HG03520 (cell line): Measurements from ENCODE around the gene HIGD1A.
"Not testable (repeated sequence)": the region's sequence is repeated elsewhere in the genome, so short reads cannot be mapped to it uniquely, and the experiment has no call there.

Source experiments
- ATAC-seq: cut with Tn5 transposase; IDR thresholded peaks from one replicate; pipeline ENCODE4 v1.9.1; 2021; ENCODE audit warnings: mild to moderate bottlenecking, moderate library complexity; ENCODE audit not compliant: unreplicated experiment

Gene HIGD1A

DNA sequence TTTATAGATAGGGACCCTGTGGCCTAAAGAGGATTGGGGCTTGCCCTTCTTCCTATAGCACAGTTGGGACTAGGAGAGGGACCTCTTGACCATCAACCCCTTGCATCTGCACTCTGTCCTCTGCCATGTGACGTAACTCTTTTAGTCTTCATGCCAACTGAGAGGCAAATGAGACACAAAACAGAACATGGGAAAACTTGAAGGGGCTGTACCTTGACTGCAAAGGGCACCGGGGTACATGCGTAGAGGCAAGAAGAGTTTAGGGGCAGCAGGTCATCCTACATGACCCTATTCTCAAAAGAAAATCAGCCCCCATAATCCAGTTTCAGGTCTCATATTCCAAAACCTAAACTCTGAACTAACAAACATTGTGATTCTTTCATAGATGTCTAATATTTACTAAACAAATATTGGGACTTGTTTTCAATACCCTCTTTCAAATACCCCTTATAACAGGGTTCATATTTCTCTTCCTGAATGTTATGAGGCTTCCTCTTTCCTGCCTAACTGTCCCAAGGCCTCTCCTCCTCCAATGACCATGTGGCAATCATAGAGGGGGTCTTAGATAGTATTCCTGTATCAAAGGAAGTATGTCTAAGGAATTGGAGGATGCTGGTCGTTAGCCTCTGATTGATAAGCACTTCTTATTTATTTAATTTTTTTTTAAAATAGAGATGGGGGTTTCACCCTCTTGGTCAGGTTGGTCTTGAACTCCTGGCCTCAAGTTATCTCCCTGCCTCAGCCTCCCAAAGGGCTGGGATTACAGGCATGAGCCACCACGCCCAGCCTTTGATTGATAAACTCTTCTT lies 25.5 kb upstream of the HIGD1A start:
- ATAC-seq, result no peak

GRCh38 chr3:42829083-42829627 lies 24.9 kb upstream of the HIGD1A start:
- ATAC-seq, result no peak

- ATAC-seq, result no peak
Measured at GRCh38 chr3:42827654-42828053, 23.4 kb upstream of the HIGD1A start.

GRCh38 chr3:42827023-42827422 lies 22.7 kb upstream of the HIGD1A start:
- no peak for ATAC-seq

DNA sequence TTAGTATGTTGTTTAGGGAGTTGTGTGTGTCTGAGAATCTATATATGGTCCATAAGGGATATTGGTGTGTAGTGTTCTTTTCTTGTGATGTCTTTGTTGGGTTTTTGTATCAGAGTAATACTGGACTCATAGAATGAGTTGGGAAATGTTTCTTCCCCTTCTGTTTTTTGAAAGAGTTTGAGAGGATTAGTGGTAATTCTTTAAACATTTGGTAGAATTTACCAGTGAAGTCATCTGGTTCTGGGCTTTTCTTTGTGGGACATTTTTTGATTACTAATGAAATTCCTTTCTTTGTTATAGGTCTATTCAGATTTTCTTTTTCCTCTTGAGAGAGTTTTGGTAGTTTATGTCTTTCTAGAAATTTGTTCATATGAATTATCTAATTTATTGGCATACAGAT lies 21.9 kb upstream of the HIGD1A start:
- no peak for ATAC-seq

DNA sequence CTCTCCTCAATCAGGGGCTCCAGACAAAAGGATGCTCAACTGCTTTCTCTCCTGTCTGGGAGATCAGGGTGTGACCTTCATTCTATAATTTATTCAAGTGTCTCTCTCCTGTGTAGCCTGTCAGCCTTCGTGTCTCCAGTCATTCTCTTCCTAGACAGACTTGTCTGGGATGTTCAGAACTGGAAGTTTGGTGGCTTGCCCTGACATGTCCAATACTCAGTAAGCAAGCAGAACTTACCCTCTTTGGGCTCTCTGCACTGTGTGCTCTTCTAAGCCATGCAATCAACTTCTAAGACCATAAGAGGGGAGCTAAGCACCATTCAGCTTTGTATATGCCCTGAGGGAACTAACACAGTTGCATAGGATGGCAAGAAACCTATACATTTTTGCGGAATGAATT lies 19.1 kb upstream of the HIGD1A start:
- ATAC-seq, result no peak

- ATAC-seq, result no peak
Measured at GRCh38 chr3:42822828-42823227, 18.5 kb upstream of the HIGD1A start.

- ATAC-seq, result no peak
Measured at GRCh38 chr3:42820746-42821051, 16.4 kb upstream of the HIGD1A start.

GRCh38 chr3:42819351-42819965 lies 15.2 kb upstream of the HIGD1A start:
- no peak for ATAC-seq

DNA sequence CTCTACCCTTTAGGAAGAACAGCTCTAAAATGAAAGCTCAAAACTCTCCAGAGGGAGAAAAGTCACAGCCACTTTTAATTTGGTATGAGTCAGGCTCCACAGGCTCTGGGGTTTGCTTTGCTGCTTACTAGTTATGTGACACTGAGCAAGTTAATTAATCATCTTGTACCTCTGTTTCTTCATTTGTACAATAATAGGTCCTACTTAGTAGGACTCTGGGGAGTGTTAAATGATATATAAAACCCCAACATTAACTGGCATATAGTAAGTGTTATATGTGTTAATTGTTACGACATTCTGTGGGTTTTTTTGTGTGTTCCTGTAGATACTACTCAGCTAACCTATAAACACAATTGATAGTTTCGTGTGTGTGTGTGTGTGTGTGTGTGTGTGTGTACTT lies 11.5 kb upstream of the HIGD1A start:
- ATAC-seq, result no peak

DNA sequence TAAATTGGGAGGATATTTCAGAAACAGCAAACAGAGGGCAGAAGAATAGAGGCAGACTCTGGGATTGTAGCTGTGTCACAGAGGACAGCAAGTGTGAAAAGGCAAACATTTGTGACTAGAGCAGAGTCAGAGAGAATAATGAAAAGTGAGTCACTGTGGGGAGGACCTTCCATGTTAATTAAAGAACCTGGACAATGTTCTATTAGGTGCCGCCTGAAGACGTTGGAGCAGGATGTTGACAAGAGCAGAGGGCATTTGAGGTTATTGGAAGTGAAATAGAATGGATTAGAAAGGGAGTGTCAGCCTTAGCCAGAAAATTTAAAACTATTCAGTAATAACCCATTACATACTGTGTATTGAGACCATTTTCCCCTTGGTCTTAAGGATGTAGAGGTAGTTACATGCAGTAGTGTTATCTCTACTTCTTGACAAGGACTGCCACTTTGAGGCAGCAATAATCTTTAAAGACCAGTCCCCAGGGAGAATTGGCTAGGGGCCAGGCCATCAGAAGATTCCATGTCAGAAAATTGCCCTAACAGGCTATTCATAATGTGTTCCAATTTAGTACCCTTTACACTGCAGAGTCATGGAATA lies 10.7 kb upstream of the HIGD1A start:
- ATAC-seq, result no peak

DNA sequence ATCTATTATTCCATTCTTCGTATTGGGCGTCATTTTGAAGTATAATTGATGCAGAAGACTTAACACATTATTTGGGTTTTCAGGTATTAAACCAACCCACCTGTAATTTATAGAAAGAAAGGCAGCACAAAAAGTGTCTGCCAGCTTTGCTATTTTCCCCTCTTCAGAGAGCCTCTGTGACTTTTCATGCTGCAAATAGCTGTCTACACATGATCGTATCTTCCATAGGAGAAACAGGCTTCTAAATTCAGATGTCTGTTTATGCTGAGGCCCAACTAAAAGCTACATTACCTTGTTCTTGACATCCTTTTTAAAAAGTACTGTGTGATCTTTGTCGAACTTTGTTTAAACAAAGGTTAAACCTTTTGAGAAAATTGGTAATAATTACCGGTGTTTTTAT lies 10.0 kb upstream of the HIGD1A start:
- no peak for ATAC-seq

DNA sequence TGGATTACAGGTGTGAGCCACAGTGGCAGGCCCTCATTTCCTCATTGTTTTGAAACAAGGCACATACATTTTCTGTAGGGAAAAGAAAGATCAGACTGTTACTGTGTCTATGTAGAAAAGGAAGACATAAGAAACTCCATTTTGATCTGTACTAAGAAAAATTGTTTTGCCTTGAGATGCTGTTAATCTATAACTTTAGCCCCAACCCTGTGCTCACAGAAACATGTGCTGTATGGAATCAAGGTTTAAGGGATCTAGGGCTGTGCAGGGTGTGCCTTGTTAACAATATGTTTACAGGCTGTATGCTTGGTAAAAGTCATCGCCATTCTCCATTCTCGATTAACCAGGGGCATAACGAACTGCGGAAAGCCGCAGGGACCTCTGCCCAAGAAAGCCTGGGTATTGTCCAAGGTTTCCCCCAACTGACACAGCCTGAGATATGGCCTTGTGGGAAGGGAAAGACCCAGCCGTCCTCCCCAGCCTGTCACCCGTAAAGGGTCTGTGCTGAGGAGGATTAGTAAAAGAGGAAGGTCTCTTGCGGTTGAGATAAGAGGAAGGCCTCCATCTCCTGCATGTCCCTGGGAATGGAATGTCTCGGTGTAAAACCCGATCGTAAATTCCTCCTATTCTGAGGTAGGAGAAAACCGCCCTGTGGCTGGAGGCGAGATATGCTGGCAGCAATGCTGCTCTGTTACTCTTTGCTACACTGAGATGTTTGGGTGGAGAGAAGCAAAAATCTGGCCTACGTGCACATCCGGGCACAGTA lies 7.0 kb upstream of the HIGD1A start:
- ATAC-seq, result not testable (repeated sequence)

- not testable (repeated sequence) for ATAC-seq
Measured at GRCh38 chr3:42810706-42811105, 6.4 kb upstream of the HIGD1A start.

DNA sequence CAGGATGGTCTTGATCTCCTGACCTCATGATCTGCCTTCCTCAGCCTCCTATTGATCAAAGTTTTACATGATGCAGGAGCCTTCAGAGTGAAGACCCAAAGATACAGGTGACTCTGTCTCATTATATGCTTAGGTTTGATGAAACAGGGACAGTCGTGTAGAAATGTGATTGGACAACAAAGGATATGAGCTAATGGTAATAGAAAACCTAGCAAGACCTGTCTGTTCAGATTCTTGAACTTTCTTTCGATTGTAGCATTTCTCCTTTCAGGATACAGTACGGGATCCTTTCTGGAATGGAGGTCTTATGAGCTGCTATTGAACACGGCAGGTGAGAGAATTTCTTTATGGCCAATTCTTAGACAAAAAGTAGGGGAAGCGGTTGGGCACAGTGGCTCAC lies 4.9 kb upstream of the HIGD1A start, which contains the start of gene ACKR2:
ACKR2 (plus strand) TSS at position 244 of the 400 bp plus-strand sequence. CDS start 55,058 bp downstream, outside the sequence.
- no peak for ATAC-seq

- ATAC-seq, result no peak
Measured at GRCh38 chr3:42807929-42808328, 3.6 kb upstream of the HIGD1A start.

DNA sequence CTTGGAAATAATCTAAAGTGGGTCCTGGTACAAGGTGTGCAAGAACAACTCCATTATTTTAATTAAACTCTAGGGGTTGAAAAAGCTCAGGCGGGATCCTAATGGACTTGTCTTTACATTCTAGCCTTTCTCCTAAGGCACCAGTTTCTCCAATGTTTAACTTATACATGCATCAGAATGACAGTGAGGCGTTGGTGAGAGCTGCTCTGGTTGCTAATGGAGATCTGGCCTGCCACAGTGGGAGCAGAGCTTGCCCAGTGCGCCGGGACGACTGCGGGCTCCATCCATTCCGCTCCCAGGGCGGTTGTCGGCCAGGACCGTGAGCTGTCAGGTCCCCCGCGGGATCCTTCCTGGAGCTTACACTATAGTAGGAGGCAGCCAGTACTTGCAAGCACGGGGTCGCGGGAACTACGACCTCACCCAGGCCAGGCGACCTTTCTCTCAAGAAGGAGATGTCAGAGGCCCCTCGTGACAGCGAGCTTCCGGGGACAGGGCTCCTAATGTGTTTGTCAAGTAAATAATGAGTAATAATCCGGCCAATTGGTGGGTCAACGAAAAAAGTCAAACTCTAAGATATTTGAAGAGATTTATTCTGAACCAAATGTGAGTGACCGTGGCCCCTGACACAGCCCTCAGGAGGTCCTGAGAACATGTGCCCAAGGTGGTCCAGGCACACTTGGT lies 991 bp upstream of the HIGD1A start:
- no peak for ATAC-seq

GRCh38 chr3:42804831-42805132 lies 492 bp upstream of the HIGD1A start:
- no peak for ATAC-seq

DNA sequence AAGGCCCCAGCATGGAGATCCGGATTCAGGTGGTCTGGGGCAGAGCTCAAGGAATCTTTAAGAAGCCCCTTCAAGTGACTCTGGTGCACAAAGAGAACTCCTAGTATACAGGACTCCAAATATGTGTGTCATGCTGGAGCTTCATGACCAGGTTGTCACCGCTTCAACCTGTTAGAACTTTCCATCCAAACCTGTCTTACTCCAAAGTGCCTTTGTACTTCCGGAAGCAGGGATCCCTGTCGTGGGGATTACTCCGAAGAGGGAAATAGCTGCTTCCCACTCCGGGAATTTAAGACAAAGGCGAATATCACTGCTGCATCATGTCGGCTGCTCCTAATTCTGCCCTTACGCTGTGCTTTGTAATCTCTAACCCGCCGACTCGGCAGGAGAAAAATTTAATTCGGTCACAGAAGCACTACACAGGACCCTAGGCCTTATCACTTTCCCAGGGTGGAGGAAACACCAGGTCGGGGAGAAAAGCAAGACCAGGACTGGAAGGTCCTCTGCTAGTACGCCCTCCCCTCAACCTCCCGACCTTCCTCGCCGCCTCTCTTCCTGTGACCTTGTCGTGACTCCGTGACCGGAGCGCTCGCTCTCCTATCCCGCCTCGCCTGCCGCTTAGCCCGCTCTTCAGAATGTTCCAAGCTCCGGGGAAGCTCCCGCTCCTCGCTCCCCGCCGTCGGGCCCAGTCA lies 730 bp downstream of the HIGD1A start:
- peak; percentile 23 for ATAC-seq

DNA sequence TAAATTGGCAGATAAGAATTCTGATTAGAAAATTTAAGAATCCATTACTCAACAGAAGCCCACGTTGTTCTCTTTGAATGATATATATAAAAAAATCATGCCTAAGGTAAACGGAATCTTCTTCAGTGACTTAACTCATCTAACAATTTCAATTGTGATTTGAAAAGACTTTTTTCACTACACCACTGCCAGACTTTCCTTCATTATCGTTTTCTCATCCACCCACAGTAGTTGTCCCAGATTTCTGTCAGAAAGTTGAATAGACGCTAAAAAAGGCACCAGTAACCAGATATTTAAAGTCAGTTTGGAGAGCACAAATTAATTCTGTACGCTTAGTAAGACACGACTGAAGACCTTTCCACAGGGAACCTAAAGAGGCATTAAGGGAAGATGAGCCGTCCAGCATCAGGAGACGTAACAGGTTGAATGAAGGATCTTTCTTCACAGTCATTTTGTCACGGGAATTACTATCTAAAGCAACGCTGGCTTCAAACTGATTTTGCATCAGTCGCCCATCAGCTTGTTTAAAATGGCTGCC lies 1.3 kb downstream of the HIGD1A start:
- ATAC-seq, result no peak
